OCI-LY7 (cell line): ENCODE results near the gene XAGE2.

Source experiments
- EZH2phosphoT487 ChIP-seq: fragments of 200-600 bp; sonication (generic); IDR thresholded peaks from 2 replicates; pipeline ENCODE4 v1.6.1; 2018; ENCODE audit warnings: low read depth, borderline replicate concordance, mild to moderate bottlenecking, mixed run types, antibody characterized with exemption, low read length, moderate library complexity, mixed read lengths
- TF ChIP-seq, protein P1 (sequence below): fragments of 200-600 bp; sonication (generic); conservative IDR thresholded peaks from 2 replicates; pipeline ENCODE4 v1.5.1; 2014; ENCODE audit warnings: mild to moderate bottlenecking, antibody characterized with exemption, low read length, moderate library complexity, mixed read lengths

DNA sequence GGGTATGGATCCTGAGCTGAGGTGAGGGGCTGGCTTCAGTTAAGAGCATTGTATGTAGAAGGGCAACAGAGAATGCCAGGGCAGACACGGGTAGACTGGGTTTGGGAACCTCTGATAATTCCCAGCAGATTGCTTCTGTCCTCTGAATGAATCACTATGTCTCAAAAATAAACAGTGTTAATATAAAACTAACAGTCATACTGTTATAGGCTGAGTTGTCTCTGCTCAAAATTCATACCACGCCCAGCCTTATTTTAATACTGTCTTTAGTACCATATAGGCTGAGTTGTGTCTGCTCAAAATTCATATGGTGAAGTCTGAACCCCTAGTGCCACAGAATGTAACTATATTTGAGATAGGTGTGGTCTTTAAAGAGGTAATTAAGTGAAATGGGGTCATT is 10.0 kb downstream of the XAGE2 start:
- TF ChIP-seq, protein P1, sequence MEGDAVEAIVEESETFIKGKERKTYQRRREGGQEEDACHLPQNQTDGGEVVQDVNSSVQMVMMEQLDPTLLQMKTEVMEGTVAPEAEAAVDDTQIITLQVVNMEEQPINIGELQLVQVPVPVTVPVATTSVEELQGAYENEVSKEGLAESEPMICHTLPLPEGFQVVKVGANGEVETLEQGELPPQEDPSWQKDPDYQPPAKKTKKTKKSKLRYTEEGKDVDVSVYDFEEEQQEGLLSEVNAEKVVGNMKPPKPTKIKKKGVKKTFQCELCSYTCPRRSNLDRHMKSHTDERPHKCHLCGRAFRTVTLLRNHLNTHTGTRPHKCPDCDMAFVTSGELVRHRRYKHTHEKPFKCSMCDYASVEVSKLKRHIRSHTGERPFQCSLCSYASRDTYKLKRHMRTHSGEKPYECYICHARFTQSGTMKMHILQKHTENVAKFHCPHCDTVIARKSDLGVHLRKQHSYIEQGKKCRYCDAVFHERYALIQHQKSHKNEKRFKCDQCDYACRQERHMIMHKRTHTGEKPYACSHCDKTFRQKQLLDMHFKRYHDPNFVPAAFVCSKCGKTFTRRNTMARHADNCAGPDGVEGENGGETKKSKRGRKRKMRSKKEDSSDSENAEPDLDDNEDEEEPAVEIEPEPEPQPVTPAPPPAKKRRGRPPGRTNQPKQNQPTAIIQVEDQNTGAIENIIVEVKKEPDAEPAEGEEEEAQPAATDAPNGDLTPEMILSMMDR: no peak
- TF ChIP-seq EZH2phosphoT487: no peak
